IMR-90 (cell line): Measurements from ENCODE around the gene SELENOT. TPM values are rescaled to one million over a fixed set of nuclear protein-coding genes. Genes with fewer than 3 reads are reported as not detected.

Experiments
- ATAC-seq: fragments of 200-7000 bp; cut with Tn5 transposase; 2 replicates; pipeline ENCODE4 v1.9.1; 2020; ENCODE audit warnings: low read depth, mild to moderate bottlenecking, moderate library complexity
- BruUV-seq: library from RNA; stranded (reverse); fragments of 400-500 nt; replicated peaks from 2 replicates; lab custom pipeline; 2021; lab: Mats Ljungman, UMichigan
- CTCF ChIA-PET: fragments of 300-600 bp; formaldehyde crosslinking; extraction: SDS; loops from one replicate; lab custom pipeline; 2021; ENCODE audit warnings: antibody characterized with exemption; lab: Yijun Ruan, JAX
- POLR2A ChIA-PET: fragments of 300-600 bp; sonication (Branson Sonifier 250); formaldehyde crosslinking; loops from one replicate; lab custom pipeline; 2022; ENCODE audit warnings: antibody characterized with exemption; ENCODE audit not compliant: unreplicated experiment; lab: Charles Lee
- DNase-seq: peaks from one replicate; pipeline ENCODE4 v3.0.0; 2013
- H2AFZ ChIP-seq: replicated peaks from 2 replicates; pipeline ENCODE3; 2013; ENCODE audit warnings: low read length, mild to moderate bottlenecking; ENCODE audit not compliant: poor library complexity
- H2AK5ac ChIP-seq: 2 replicates; pipeline ENCODE4 v1.6.1; 2013; ENCODE audit warnings: low read depth, low read length, inconsistent platforms
- H2AK9ac ChIP-seq: replicated peaks from 2 replicates; pipeline ENCODE3; 2013; ENCODE audit warnings: mild to moderate bottlenecking, low read depth, low read length, moderate library complexity; ENCODE audit not compliant: poor library complexity
- H2BK120ac ChIP-seq: 2 replicates; pipeline ENCODE4 v1.6.1; 2013; ENCODE audit warnings: low read depth, low read length, inconsistent platforms
- H2BK15ac ChIP-seq: 3 replicates; pipeline ENCODE4 v1.6.1; 2013; ENCODE audit warnings: low read depth, low read length, inconsistent platforms
- H2BK20ac ChIP-seq: 2 replicates; pipeline ENCODE4 v1.6.1; 2013; ENCODE audit warnings: low read depth, mild to moderate bottlenecking, inconsistent platforms, low read length, moderate library complexity
- H2BK5ac ChIP-seq: 2 replicates; pipeline ENCODE4 v1.6.1; 2013; ENCODE audit warnings: mild to moderate bottlenecking, low read depth, low read length, inconsistent platforms; ENCODE audit not compliant: poor library complexity, severe bottlenecking
- H3K14ac ChIP-seq: replicated peaks from 2 replicates; pipeline ENCODE4 v1.6.1; 2013; ENCODE audit warnings: low read depth, low read length, inconsistent platforms
- H3K18ac ChIP-seq: 2 replicates; pipeline ENCODE4 v1.6.1; 2013; ENCODE audit warnings: low read depth, low read length, control low read depth
- H3K23ac ChIP-seq: 2 replicates; pipeline ENCODE4 v1.6.1; 2013; ENCODE audit warnings: low read depth, low read length, inconsistent platforms
- H3K27ac ChIP-seq: 2 replicates; pipeline ENCODE4 v1.5.1; 2013; ENCODE audit warnings: mild to moderate bottlenecking, control low read depth, low read length; ENCODE audit not compliant: insufficient read depth
- H3K27me3 ChIP-seq: 2 replicates; pipeline ENCODE4 v1.6.1; 2013; ENCODE audit warnings: low read length; ENCODE audit not compliant: control insufficient read depth, insufficient read depth
- H3K36me3 ChIP-seq: 2 replicates; pipeline ENCODE4 v1.6.1; 2013; ENCODE audit warnings: low read length, mixed read lengths; ENCODE audit not compliant: control insufficient read depth, insufficient read depth
- H3K4ac ChIP-seq: 2 replicates; pipeline ENCODE4 v1.6.1; 2013; ENCODE audit warnings: low read depth, low read length, inconsistent platforms
- H3K4me1 ChIP-seq: 2 replicates; pipeline ENCODE4 v1.6.1; 2013; ENCODE audit warnings: low read length, mixed read lengths; ENCODE audit not compliant: control insufficient read depth, insufficient read depth
- H3K4me2 ChIP-seq: 2 replicates; pipeline ENCODE4 v1.6.1; 2013; ENCODE audit warnings: low read depth, mild to moderate bottlenecking, control low read depth, low read length, moderate library complexity
- H3K4me3 ChIP-seq: 2 replicates; pipeline ENCODE4 v1.5.1; 2013; ENCODE audit warnings: low read depth, mild to moderate bottlenecking, control low read depth, low read length, moderate library complexity; ENCODE audit not compliant: insufficient read depth
- H3K56ac ChIP-seq: 2 replicates; pipeline ENCODE4 v1.6.1; 2013; ENCODE audit warnings: low read length, inconsistent platforms; ENCODE audit not compliant: insufficient read depth; ENCODE audit errors: extremely low read depth
- H3K79me1 ChIP-seq, 2 experiments: 2 replicates each; pipeline ENCODE4 v1.6.1; 2013; ENCODE audit warnings: low read length in 2 of 2, inconsistent platforms in 1 of 2, low read depth in 1 of 2
- H3K9ac ChIP-seq: 2 replicates; pipeline ENCODE4 v1.6.1; 2013; ENCODE audit warnings: low read depth, low read length, control low read depth
- H3K9me1 ChIP-seq: 2 replicates; pipeline ENCODE4 v1.6.1; 2013; ENCODE audit warnings: low read length, inconsistent platforms; ENCODE audit not compliant: insufficient read depth
- H3K9me3 ChIP-seq: 2 replicates; pipeline ENCODE4 v1.6.1; 2013; ENCODE audit warnings: low read length; ENCODE audit not compliant: control insufficient read depth, insufficient read depth
- H4K20me1 ChIP-seq: 2 replicates; pipeline ENCODE4 v1.6.1; 2013; ENCODE audit warnings: low read length, inconsistent platforms; ENCODE audit not compliant: insufficient read depth
- H4K5ac ChIP-seq: 2 replicates; pipeline ENCODE4 v1.6.1; 2013; ENCODE audit warnings: mild to moderate bottlenecking, low read depth, low read length, control low read depth
- H4K8ac ChIP-seq, 2 experiments: 2 replicates each; pipeline ENCODE4 v1.6.1; 2013; ENCODE audit warnings: low read depth in 2 of 2, low read length in 2 of 2, control low read depth in 1 of 2, inconsistent platforms in 1 of 2
- H4K91ac ChIP-seq: 2 replicates; pipeline ENCODE4 v1.6.1; 2013; ENCODE audit warnings: low read depth, low read length, inconsistent platforms; ENCODE audit not compliant: insufficient read depth
- BHLHE40 ChIP-seq: fragments of 150-350 bp; IDR thresholded peaks from 2 replicates; pipeline ENCODE4 v1.6.1; 2016; ENCODE audit warnings: mild to moderate bottlenecking, low read depth, low read length
- CHD1 ChIP-seq: IDR thresholded peaks from 2 replicates; pipeline ENCODE4 v1.6.1; 2012; ENCODE audit warnings: low read depth, low read length, improper control_type of control experiment
- NFE2L2 ChIP-seq: fragments of 150-350 bp; IDR thresholded peaks from 2 replicates; pipeline ENCODE4 v1.6.1; 2016; ENCODE audit warnings: low read depth, mild to moderate bottlenecking, low read length
- RCOR1 ChIP-seq: IDR thresholded peaks from 2 replicates; pipeline ENCODE4 v1.6.1; 2012; ENCODE audit warnings: mild to moderate bottlenecking, low read length, improper control_type of control experiment; ENCODE audit not compliant: insufficient replicate concordance
- WGBS, 2 experiments: methylation state at CpG; one replicate each; pipeline versions ENCODE4 v1.1.5 to v1.1.7; 2013; ENCODE audit warnings: missing lambda C conversion rate in 2 of 2; ENCODE audit not compliant: insufficient read length in 1 of 2; ENCODE audit errors: extremely low coverage in 2 of 2; 5-methylcytosine and 5-hydroxymethylcytosine counted together
- dilution Hi-C: fragments of 300-500 bp; cut with HindIII; formaldehyde crosslinking; loops from one replicate; pipeline ENCODE4 v1.14.3; 2018; ENCODE audit warnings: low sequenced_read_pairs; ENCODE audit not compliant: unreplicated experiment
- in situ Hi-C: fragments of 300-500 bp; cut with MboI; formaldehyde crosslinking; loops from 3 replicates; pipeline ENCODE4 v1.14.3; 2019; ENCODE audit warnings: low sequenced_read_pairs, inconsistent platforms, mixed read lengths
- intact Hi-C: fragments of 100-400 bp; cut with micrococcal nuclease; formaldehyde crosslinking; loops from 2 replicates; pipeline ENCODE4 v1.10.0; 2022
- polyA plus RNA-seq, 3 experiments: library from polyadenylated mRNA; depleted of rRNA; stranded (reverse); fragments of >200 nt; gene quantifications; 2 replicates each; pipeline ENCODE4 v1.2.3, GENCODE V29; 2012; ENCODE audit warnings: low replicate concordance in 1 of 3
- total RNA-seq: library from RNA; depleted of rRNA; stranded (reverse); fragments of >200 nt; gene quantifications from 2 replicates; pipeline ENCODE4 v1.2.3, GENCODE V29; 2012
- TF ChIP-seq, protein P1 (sequence below): fragments of 150-350 bp; IDR thresholded peaks from 2 replicates; pipeline ENCODE4 v1.6.1; 2016; ENCODE audit warnings: low read depth, mild to moderate bottlenecking, low read length, moderate library complexity, borderline replicate concordance

The SELENOT gene
- total and polyA plus RNA-seq, 2 of the 4 experiments (the other 2 are of a cell fraction), result 365 to 415 TPM

DNA sequence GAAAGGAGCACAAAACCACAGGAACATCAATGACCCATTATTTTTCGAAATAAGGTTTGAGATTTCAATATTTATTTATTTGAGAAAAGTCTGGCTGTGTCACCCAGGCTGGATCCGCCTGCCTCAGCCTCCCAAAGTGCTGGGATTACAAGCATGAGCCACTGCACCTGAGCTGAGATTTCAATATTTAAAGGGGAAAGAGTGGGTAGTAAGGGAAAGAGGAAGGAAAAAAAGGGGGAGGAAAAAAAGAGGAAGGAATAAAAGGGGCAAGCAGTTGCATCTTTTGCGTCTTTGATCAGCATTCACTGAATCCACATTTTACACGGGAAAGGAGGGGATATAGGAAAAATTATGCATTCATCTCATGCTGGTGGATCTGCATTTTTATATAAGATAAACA lies 53.2 kb downstream of the SELENOT start:
- Histone ChIP-seq H4K8ac (no peak overlapping the region), H4K91ac (no peak overlapping the region), H2BK120ac (no peak overlapping the region), H2BK15ac (no peak overlapping the region), H3K4me3 (no peak overlapping the region), H3K4me2 (no peak overlapping the region), H2AK5ac (no peak overlapping the region), H3K23ac (no peak overlapping the region), H3K79me1 (no peaks in the 10 kb centered on the region), H2BK5ac (no peak overlapping the region), H3K27ac (no peak overlapping the region), H4K5ac (no peak overlapping the region), H3K9ac (no peak overlapping the region), H4K20me1 (no peaks in the 10 kb centered on the region), H3K9me3 (no peaks in the 10 kb centered on the region), H3K14ac (no peak overlapping the region), H3K4me1 (no peaks in the 10 kb centered on the region), H3K18ac (no peak overlapping the region), H3K9me1 (no peaks in the 10 kb centered on the region), H2AK9ac (no peak overlapping the region), H2AFZ (no peak overlapping the region), H2BK20ac (no peak overlapping the region), H3K4ac (no peak overlapping the region), H3K36me3 (no peaks in the 10 kb centered on the region), H3K56ac (no peak overlapping the region), H3K27me3 (peaks cover 6% of the 10 kb centered on the region)
- no CpG with 5 or more reads among the region's 4 CpGs for WGBS, 2 experiments
- POLR2A ChIA-PET, result no interaction called here
- ATAC-seq, result no peak
- TF ChIP-seq, protein P1, sequence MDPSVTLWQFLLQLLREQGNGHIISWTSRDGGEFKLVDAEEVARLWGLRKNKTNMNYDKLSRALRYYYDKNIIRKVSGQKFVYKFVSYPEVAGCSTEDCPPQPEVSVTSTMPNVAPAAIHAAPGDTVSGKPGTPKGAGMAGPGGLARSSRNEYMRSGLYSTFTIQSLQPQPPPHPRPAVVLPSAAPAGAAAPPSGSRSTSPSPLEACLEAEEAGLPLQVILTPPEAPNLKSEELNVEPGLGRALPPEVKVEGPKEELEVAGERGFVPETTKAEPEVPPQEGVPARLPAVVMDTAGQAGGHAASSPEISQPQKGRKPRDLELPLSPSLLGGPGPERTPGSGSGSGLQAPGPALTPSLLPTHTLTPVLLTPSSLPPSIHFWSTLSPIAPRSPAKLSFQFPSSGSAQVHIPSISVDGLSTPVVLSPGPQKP, result no peak
- TF ChIP-seq RCOR1 (no peak), CHD1 (no peak), BHLHE40 (no peak), NFE2L2 (no peak)
- CTCF ChIA-PET, result no interaction called here
- DNase-seq, result no peak
- no TSS peak for BruUV-seq
- intact Hi-C loops, result no loop called here
- in situ Hi-C loops, result no loop called here
- dilution Hi-C loops, result no loop called here
